ENCODE results near the gene KDM2B.

DNA sequence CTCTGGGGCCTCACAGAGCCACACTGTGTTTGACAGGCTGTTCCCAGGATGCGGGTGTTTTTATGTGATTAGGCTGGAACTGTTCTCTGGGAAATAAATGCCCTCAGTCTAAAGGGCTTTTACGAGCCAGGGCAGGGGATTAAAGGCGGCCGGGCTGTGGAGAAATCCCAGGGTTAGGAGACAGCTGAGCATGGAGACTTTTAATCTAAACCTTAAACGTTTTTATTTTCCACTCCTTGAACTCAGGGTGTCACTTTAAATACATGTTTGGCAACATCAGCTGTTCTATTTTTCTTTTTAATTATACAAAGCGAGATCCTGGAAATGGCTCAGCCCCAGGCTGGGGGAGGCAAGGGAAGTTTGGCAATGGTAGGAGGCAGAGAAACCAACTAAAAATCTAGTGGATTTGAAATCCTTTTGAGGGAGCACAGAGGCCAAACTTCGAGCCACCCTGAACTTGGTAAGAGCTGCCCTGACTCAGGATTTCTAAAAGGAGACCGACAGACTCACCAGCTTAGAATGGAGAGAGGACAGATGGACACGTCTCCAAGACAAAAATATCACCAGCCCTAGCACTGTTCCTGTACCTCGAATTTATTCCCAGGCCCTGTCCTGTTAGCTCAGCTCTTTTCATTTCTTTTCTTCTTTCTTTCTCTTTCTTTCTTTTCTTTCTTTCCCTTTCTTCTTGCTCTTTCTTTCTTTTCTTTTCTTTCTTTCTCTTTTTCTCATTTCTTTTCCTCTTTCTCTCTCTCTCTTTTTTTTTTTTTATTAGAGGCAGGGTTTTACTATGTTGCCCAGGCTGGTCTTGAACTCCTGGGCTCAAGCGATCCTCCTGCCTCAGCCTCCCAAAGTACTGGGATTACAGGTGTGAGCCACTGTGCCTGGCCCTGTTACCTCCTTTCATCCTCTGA, 29.7 kb upstream of the KDM2B start:
- TF ChIP-seq CTCF (IDR thresholded peaks at IDR 0.05): no peak
- no peak for TF ChIP-seq EP300 (IDR thresholded peaks at IDR 0.05)
- TF ChIP-seq POLR2A (IDR thresholded peaks at IDR 0.05; ENCODE audit: low read depth): no peak

Data from esophagus muscularis mucosa (tissue), 4 donors.